ENCODE measurements around the gene SLC25A12.

SLC25A12 gene

DNA sequence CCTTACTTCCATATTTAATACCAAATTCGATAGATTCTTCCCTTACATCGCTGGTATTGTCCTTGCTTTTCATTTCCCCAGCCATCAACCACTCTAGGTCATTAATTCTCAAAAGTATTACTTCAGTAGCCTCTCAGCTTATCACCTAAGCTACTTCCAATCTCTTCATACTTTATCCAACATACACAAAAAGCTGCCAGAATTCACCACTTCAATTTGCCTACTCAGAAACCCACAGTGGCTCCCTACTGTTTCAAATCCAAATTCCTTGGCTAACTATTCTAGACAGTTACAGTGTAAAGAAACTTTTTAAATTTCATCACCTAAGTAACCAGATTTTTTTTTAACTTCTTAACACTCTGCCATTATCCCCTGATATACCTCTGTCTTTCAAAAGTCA lies 4.7 kb downstream of the SLC25A12 start:
- DNase-seq (ENCODE audit: low read depth): no peak

DNA sequence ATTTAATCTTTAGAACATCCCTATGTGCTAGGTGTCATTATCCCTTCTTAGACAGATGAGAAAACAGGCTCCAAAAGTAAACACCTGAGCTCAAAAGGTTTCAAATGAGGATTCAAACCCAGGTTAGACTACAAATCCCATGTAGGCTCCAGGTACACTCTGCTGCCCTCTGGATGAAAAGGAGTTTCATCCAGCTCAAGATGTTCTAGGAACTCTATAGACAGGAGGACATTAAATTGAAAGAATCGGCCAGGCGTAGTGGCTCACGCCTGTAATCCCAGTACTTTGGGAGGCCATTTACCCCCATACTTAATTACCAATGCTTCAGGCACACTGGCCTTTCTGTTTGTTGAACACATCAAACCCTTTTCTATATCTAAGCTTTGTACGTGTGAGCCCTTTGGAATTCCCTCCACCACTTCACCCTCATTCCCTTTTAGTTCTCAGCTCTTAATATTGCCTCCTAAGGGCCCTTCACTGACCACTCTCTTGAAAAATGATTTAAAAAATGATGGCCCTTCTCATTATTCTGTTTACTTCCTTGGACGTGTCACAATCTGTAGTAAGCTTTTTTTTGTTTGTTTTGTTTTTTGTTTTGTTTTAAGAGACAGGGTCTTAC lies 10.7 kb downstream of the SLC25A12 start:
- DNase-seq (ENCODE audit: low read depth): no peak

DNA sequence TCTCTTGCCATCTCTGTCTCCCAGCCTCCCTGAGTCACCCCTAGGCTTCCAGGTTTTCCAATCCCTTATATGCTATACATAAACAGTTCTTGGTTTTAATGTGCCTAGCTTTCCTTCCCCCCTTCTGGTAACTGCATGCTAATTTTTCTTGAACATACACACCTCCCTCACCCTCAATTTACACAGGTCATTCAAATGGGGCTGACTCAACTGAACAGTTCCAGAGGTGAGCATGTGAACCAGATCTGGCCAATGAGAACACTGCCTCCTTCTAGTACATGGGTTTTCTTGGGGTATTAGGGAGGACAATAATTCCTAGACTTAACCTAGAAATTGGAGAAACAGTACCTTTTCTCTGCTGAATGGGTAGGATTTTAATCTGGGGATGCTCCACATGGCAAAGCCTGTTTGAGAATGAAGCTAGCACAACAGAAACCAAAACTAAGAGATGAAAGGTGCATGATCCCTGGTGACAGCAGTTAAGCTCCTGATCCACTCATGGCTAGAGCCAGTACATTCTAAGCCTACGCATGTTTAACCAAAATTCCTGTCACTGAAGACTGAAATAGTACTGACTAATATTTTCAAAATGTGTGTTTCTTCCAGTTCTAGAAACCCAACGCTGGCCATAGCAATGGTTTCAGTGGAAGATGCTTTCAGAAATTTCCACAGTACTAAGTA lies 11.8 kb downstream of the SLC25A12 start:
- no peak for DNase-seq (ENCODE audit: low read depth)

DNA sequence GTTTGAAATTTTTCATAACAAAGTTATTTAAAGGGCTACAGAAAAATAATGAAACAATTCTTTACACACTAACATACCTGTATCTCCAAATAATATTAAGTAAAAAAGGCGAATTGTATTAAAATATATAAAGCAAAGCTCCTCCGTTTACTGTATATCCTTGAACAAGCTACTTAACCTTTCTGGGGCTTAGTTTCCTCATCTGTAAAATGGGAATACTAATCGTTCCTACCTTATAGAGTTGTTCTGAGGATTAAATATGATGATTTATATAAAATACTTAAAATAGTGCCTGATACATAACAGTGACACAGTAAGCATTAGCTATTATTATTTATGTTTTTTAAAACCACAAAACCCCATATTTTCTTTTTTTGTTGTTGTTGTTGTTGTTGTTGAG lies 13.3 kb downstream of the SLC25A12 start:
- DNase-seq (ENCODE audit: low read depth): no peak

DNA sequence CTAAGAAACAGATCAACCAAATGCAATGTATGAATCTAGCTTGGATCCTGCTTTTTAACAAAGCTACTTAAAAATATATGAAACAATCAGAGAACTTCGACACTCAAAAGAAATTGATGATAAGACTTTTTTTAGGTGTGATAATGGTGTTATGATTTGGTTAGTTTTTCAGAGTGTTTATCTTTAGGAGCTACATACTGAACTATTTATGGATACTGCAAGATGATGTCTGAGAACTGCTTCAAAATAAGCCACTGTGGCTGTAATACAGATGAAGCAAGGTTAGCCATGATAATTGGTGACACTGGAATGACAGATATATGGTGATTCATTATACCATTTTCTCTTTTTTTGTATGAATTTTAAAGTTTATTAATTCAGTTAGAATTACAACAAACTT lies 14.2 kb downstream of the SLC25A12 start:
- no peak for DNase-seq (ENCODE audit: low read depth)

DNA sequence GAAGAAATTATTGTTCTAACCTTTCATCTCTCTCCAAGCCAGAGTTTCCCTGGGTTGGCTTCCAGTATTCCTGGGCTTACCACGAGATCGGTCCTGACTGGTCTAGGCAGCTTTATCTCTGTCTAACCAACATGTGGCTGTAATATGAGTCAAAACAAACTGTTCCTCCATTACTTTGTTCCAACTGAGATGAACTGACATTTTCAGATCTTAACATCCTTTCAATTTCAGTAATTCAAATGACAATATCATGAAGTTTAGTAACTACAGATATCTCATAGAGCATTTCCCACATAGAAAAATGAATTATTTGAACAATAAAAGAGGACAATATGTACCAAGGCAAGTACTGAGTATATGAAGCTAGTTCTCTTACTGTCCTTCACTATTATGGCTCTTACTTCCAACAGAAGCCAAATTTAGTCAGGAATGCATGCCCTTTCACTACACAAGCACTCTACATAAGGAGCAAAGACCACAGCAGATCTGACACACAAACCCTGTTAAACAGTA lies 15.5 kb downstream of the SLC25A12 start:
- DNase-seq (ENCODE audit: low read depth): peak; percentile 8

DNA sequence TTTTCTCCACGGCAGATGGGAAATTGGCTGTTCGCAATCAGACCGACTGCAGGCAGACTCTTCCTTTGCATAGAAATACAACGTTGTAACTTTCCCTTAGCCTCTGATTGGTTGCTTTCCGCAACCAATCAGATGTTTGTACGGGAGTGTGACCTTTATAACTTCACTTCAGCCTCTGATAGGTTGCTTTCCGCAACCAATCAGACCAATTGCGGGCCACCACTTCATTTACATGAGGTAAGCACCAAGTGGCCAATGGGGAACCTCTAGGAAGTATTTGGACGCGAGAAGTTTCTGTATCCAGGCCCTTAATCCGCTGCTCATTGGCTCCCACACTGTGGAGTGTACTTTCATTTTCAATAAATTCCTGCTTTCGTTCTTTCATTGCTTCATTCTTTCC lies 19.1 kb downstream of the SLC25A12 start:
- DNase-seq (ENCODE audit: low read depth): no peak

DNA sequence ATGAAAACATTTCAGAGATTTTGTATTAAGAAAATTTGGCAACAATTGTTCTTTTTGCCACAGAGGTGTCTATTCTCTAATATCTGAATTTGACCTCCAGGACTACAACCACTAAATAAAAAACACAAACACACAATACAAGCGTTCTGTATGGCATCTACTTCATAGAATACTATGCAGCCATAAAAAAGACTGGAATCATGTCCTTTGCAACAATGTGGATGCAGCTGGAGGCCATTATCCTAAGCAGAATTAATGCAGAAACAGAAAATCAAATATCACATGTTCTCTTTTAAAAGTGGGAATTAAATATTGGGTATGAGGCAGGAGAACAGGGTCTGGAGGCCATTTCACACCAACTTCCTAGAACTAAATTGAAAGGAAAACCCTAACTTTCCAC lies 19.5 kb downstream of the SLC25A12 start:
- DNase-seq (ENCODE audit: low read depth): no peak

DNA sequence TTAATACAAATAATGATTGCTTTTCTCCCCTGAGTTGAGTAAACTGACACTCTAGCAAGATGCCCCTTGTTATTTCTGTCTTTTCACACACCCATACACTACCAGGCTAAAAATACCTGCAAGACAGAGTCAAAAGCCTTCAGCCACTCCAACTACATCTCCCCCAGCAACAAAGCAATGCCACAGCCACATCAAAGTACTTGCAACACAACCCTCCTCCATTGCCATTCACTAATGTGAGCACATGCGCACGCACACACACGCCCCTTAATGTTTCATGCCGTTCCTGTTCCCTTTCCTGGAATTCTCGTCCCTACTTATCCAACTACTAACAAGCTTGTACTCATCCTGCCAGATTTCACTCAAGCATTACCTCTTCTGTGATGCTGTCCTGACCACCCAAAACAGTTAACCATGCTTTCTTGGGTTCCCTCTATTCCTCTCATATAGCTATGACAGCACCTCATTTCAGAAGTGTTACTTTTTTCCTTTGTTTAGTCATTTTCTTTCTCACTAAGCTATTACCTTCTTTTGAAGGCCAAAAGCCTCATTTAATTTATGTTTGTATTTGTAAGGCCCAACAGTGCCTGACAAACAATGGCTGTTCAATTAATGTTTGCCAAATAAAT lies 29.6 kb downstream of the SLC25A12 start:
- DNase-seq (ENCODE audit: low read depth): no peak

DNA sequence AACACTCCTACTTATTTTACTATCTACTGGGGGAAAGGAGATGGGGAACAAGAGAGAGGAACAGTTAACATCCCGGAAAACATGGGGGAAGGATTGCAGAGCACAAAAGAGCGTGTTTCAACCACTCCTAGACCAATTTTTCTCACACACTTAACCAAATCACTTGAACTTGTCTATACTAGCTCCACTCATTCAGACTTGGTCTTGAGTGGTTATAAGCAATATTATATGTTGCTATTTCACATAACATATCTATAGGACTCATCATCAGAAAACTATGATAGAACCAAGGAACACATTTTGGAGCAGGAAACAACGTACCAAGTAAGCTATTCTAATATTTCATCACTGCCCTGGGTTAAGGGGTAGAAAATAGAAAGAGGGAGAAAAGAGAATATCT lies 31.5 kb downstream of the SLC25A12 start:
- DNase-seq (ENCODE audit: low read depth): no peak

DNA sequence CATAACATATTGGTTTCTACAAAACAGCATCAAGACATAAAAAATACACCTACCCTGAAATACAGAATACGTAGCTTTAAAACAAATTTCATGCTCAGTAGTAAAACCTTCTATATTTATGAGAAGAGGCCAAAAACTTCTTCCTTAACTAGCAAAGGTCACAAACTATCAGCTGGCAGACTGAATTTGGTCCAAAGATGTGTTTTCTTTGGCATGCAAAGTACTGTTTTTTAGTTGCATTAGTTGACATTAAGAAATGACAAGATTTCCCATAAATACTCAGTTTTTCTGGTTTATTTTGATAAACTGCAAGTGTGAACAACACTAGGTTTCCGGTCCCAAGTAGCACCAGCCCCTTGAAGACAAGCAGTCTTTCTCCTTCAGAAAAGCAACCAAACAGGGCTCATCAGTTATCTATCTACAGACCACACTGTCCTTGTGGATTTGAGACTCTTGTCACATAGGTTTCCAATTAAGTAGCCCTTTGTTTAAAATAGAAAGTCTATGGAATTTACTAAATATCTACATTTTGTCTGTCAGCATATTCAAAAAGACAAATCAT lies 35.6 kb downstream of the SLC25A12 start:
- DNase-seq (ENCODE audit: low read depth): no peak

DNA sequence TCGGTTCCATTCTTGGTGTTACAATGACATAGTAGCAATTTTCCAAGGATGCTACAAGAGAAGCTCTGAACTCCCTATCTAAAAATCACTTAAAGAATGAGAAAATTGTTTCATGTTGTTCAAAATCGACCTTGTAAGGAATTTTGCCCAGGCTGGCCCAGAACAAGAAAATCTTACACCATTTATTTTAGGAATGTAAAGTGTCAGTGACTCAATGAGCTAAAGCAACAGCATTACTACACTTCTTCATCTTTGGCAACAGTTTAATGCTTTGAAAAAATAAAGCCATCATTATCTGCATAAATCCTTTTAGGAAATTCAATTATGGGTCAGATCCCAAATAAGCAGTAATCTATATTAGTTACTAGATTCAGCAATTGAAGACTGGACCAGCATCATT lies 38.6 kb downstream of the SLC25A12 start:
- DNase-seq (ENCODE audit: low read depth): no peak

DNA sequence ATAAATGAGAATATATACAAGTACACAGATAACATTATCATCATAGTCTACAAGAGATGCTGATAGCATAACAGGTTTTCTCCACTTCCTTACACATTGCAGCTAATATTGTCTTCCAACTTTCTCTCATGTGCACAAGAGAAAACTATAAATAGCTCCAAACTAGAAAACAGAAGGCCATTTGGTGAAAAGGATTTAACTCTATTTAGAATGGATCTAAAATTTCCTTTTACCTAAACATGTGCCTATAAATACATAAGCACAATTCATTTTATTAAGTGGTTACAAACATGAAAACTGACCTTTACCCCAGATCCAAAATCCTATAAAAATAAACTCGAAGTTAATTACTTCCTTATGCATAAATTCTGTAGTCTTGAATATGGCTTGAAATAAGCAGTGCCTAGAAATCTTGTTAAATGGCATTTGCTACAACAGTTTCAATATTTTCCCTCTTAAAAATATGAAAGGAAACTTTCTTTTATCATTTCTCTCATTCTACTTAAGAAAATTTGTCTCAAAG lies 41.6 kb downstream of the SLC25A12 start:
- DNase-seq (ENCODE audit: low read depth): no peak

DNA sequence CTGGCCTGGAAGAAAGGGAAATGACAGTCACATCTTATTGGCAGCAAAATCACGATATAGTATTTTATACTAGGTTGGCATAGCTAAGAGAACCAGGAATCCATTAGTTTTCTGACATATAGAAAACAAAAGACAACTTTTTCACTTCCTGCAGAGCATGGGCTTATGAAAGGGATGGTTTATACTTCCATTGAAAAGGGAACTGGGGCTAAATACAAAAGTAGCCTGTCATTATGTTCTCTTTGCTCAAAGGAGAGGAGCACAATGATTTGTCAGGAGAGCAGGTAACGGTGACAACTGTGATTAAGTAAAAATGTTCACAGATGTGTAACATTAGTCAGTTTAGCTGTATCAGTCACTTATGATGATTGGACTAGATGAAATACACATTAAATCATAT lies 46.4 kb downstream of the SLC25A12 start:
- DNase-seq (ENCODE audit: low read depth): no peak

DNA sequence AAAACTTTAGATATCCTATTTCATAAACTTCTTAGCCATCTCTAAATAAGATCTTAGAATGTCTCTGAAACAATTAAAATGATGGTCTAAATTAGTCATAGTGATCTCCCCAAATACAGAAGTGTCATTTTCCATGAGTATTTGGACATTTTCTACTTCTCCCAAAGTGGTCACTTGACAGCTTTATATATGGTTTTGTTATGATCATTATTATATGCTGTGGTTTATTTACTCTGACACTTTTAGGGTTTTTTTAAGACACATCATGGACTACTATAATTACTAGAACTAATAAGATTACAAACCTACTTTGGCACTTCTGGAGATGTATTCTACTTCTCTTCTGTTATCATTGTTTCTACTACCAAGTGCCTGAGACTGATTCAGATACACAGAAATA lies 47.1 kb downstream of the SLC25A12 start:
- DNase-seq (ENCODE audit: low read depth): no peak

DNA sequence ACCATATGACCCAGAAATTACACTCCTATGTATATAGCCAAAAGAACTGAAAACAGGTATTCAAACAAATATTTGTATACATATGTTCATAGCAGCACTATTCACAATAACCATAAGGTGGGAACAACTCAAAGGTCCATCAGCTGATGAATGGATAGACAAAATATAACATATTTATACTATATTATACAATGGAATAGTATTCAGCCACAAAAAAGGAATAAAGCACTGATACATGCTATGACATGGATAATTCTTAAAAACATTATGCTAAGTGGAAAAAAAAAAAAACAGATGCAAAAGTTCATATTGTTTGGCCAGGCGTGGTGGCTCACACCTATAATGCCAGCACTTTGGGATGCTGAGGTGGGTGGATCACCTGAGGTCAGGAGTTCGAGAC lies 52.0 kb downstream of the SLC25A12 start:
- no peak for DNase-seq (ENCODE audit: low read depth)

DNA sequence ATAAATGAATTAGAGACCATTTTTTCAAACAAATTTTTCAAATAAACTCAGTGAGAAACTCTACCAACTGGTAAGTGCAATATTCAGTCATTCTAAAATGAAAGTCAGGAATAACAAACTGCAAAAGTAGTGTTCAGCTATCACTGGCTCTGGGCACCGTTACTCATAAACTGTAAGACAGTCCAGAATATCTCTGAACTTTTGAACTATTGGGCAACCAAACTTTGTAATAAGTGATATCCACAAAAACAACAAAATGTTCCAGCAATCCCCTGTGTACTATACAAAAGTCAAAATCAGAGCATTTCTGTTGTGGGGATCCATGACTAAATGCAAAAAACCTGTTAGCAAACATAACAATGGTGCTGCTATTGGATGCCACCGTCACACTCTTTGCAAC lies 56.3 kb downstream of the SLC25A12 start:
- no peak for DNase-seq (ENCODE audit: low read depth)

DNA sequence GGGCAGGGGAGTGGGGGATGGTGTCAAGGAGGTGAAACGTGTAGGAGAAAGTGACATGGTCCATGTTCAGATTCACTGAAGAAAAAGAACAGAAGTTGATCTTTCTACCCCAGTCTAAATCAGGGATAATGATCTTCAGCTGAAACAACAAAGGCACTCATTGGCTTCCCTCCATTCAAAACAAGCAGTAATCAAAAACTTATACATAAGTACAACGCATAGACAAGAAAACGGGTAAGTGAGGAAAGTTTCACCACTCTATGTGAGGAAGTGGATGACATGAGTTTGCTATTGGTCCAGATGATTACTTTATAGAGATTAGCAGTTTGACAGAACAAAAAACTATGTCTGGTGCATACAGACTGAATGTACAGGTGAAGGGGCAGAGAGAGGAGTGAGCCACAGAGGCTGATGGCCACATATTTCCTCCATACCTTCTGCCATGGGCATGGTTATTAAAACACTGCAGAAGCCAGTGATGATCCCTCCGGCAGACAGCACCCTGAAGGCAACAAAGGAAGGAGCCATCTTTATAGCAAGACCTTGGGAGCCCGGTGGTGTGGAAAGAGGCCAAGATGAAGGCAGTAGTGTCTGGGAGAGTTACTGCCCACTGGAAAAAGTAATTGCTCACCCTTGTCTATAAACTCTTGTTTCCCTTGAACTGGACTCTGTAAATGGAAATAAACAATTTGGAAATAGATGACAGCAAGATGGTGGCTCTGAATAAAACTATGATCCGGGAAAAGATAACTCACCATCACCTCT lies 57.7 kb downstream of the SLC25A12 start:
- DNase-seq (ENCODE audit: low read depth): no peak

DNA sequence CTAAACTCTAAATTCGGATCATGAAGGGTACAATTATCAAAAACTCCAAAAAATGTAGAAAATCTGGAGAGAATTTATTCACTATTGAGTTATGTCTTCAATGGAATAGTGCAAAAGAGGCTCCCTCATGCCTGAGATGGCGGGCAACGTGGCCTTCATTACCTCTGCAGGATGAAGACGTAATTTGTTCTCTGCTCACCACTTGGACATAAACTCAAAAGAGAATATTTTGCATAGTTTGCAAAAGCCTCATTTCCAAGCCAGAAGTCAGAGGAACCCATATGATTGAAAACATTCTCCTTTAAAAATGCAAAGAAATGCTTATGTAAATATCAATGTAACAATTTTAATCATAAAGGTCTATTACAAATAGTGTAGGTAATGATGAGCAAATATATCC lies 58.7 kb downstream of the SLC25A12 start:
- DNase-seq (ENCODE audit: low read depth): no peak

DNA sequence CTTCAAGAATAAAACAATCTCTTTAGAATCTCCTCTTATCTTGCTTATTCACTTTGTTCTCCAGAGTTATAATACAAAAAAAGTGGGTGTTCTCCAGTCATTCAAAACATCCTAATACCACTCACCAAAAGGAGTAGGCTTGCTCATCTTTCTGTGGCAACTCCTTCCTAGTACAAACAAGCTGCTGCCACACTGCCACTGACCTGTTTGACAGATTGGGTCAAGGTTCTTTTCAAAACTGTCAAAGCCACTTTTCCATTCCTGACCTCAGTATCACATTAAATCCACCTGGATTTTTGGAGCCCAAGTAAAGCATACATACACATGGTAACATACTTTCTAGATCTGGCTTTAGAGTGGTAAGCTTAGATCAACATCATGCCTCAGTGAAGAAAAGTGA lies 59.8 kb downstream of the SLC25A12 start:
- DNase-seq (ENCODE audit: low read depth): no peak

DNA sequence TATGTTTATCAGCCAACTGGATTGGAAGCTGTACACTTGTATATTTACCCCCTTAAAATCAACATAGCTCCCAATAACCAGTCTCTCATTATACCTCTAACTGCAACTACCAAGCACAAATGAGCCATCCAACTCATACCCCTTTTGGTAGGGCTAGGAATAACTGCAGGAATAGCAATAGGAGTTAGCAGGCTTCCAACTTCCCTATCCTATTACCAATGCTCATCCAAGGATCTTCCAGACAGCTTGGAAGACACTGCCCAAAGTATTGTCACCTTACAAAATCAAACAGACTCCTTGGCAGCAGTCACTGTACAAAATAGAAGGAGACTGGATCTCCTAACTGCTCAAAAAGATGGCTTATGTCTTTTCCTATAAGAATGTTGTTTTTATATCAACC lies 61.6 kb downstream of the SLC25A12 start:
- no peak for DNase-seq (ENCODE audit: low read depth)

DNA sequence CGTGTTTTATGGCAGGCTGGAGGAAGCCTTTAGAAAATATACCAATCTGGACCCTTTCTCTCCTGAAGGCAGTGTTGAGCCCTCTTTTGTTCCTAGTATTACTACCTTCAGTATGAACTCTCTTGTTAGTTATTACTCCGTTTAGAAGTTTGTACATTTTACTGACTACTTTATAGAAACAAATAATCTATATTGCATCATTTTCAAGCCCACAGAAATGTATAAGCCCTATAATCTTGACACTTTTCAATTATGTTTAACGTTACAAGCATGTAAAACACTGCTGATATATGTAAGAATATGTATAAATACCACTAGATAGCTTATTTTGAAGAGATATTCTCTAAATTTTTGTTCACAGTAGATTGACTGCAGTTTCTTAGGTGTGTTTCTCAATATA lies 64.0 kb downstream of the SLC25A12 start:
- no peak for DNase-seq (ENCODE audit: low read depth)
